Mucosa of stomach (tissue), 1 donor: Measurements from ENCODE around the gene CNIH1.
"Not testable (repeated sequence)": the region's sequence is repeated elsewhere in the genome, so short reads cannot be mapped to it uniquely, and the experiment has no call there.

Source experiments
- H3K27me3 ChIP-seq: one replicate; pipeline ENCODE4 v1.7.0; 2013; ENCODE audit warnings: mild to moderate bottlenecking, low read length; ENCODE audit not compliant: control insufficient read depth, insufficient read depth
- H3K36me3 ChIP-seq: one replicate; pipeline ENCODE4 v1.7.0; 2013; ENCODE audit warnings: low read length; ENCODE audit not compliant: control insufficient read depth, insufficient read depth
- H3K4me1 ChIP-seq: one replicate; pipeline ENCODE4 v1.7.0; 2013; ENCODE audit warnings: mild to moderate bottlenecking, low read length; ENCODE audit not compliant: control insufficient read depth, insufficient read depth
- H3K4me3 ChIP-seq: one replicate; pipeline ENCODE4 v1.7.0; 2013; ENCODE audit warnings: low read length
- H3K9ac ChIP-seq: one replicate; pipeline ENCODE4 v1.7.0; 2013; ENCODE audit warnings: mild to moderate bottlenecking, low read length, moderate library complexity
- H3K9me3 ChIP-seq: one replicate; pipeline ENCODE4 v1.7.0; 2013; ENCODE audit warnings: mild to moderate bottlenecking, low read length, moderate library complexity; ENCODE audit not compliant: control insufficient read depth
- donor health status: Pancreatic carcinoma.

The CNIH1 gene

DNA sequence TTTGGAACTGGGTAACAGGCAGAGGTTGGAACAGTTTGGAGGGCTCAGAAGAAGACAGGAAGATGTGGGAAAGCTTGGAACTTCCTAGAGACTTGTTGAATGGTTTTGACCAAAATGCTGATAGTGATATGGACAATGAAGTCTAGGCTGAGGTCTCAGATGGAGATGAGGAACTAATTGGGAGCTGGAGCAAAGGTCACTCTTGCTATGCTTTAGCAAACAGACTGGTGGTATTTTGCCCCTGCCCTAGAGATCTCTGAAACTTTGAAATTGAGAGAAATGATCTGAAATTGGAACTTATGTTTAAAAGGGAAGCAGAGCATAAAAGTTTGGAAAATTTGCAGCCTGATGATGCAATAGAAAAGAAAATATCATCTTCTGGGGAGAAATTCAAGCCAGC, 17.4 kb upstream of the CNIH1 start:
- H3K4me3 ChIP-seq = not testable (repeated sequence)

DNA sequence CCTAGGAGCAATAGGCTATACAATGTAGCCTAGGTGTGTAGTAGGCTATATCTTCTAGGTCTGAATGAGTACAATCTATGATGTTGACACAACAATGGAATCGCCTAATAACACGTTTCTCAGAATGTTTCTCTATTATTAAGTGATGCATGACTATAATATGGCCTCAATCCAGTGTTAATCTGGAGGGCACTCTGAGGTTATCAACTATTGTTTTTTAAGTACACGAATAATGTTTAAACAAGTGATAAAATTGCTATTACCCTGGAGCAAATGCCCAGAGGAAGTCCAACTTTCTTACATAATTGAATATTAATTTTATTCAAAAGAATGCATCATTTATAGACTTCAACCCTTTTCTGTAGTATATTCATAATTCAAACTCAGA, 16.4 kb upstream of the CNIH1 start:
- no peaks in the 10 kb centered on the region for H3K4me1 ChIP-seq
- H3K36me3 ChIP-seq = no peaks in the 10 kb centered on the region
- H3K27me3 ChIP-seq = peaks cover 31% of the 10 kb centered on the region
- H3K9me3 ChIP-seq = peaks cover 9% of the 10 kb centered on the region
- no peak overlapping the region for H3K9ac ChIP-seq
- H3K4me3 ChIP-seq = no peak overlapping the region

More for the DNA sequence above, 17.4 kb upstream of the CNIH1 start:
- not testable (repeated sequence) for H3K36me3 ChIP-seq, H3K4me1 ChIP-seq, H3K9ac ChIP-seq, H3K9me3 ChIP-seq
- H3K27me3 ChIP-seq = peaks cover 40% of the 10 kb centered on the region

DNA sequence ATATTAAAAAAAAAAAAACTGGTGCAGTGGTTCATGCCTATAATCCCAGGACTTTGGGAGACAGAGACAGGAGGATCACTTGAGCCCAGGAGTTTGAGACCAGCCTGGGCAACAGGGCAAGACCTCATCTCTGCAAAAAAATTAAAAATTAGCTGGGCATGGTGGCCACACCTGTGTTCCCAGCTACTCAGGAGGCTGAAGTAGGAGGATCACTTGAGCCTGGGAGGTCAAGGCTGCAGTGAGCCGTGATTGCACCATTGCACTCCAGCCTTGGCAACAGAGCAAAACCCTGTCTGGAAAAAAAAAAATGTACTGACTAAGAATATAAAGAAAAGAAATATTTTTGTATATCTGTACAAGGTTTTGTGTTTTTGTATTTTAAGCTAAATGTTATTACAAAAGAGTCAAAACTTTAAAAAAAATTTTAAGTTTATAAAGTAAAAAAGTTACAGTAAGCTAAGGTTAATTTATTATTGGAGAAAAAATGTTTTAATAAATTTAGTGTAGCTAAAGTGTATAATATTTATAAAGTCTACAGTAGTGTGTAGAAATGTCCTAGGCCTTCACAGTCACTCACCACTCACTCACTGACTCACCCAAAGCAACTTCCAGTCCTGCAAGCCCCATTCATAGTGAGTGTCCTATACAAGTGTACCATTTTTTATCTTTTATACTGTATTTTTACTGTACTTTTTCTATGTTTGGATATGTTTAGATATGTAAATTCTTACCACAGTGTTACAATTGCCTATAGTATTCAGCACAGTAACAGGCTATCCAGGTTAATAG, 15.8 kb upstream of the CNIH1 start:
- not testable (repeated sequence) for H3K36me3 ChIP-seq, H3K4me1 ChIP-seq, H3K9ac ChIP-seq, H3K4me3 ChIP-seq, H3K9me3 ChIP-seq
- H3K27me3 ChIP-seq = peaks cover 30% of the 10 kb centered on the region

DNA sequence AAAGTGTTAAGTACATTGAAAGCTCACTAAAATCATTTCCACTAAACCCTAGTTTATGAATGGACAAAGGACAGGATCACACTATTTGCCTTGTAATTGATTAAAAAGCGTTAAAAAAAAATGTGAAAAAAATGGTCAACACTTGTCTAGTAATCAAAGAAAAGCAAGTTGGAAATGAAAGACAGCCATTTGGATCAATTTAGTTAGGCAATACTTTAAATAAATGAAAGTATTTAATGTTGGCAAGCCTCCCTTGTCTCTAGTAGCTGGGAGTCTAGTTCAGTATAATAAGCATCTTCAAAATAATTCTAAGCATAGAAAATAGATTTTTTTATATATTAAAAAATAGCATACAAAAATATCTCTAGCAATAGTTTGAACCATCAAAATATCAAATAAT, 14.2 kb upstream of the CNIH1 start:
- Histone ChIP-seq H3K9ac (no peak overlapping the region), H3K4me3 (no peak overlapping the region), H3K36me3 (no peaks in the 10 kb centered on the region), H3K4me1 (no peaks in the 10 kb centered on the region), H3K9me3 (peaks cover 9% of the 10 kb centered on the region), H3K27me3 (peaks cover 30% of the 10 kb centered on the region)

DNA sequence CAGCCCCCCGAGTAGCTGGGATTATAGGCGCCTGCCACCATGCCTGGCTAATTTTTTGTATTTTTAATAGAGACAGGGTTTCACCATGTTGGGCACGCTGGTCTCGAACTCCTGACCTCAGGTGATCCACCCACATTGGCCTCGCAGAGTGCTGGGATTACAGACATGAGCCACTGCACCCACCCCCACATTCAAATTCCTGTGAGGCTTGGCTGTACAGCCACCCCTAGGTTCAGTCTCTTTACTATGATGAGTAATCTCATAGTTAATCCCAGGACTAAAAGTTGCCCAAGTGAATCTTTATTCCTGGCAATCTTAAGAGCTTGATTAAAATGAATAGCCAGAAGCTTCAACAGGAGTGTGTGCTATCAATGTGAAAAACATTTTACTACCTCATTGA, 12.8 kb upstream of the CNIH1 start:
- H3K4me3 ChIP-seq, H3K9me3 ChIP-seq, H3K4me1 ChIP-seq, H3K9ac ChIP-seq, H3K36me3 ChIP-seq: not testable (repeated sequence)
- peaks cover 26% of the 10 kb centered on the region for H3K27me3 ChIP-seq

DNA sequence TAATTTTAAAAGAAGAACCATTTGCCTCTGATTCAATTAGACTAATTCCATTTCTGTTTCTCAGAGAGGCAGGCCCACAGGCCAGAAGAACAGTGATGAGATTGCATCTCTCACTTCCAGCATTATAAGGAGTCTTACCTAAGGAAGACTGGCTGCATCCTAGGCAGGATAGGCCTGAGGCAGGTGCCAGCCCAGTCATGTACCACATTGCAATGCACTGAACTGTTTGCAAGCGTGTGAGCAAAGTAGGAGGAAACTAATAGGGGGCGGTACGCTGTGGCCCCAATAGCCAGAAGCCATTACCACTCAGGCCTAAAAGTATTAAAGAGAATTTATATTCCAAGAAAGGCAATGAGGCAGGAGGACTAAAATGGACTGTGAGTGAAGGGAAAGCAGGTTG, 12.1 kb upstream of the CNIH1 start:
- Histone ChIP-seq H3K9me3 (no peaks in the 10 kb centered on the region), H3K4me1 (no peaks in the 10 kb centered on the region), H3K9ac (no peak overlapping the region), H3K36me3 (no peaks in the 10 kb centered on the region), H3K4me3 (no peak overlapping the region), H3K27me3 (peaks cover 22% of the 10 kb centered on the region)

DNA sequence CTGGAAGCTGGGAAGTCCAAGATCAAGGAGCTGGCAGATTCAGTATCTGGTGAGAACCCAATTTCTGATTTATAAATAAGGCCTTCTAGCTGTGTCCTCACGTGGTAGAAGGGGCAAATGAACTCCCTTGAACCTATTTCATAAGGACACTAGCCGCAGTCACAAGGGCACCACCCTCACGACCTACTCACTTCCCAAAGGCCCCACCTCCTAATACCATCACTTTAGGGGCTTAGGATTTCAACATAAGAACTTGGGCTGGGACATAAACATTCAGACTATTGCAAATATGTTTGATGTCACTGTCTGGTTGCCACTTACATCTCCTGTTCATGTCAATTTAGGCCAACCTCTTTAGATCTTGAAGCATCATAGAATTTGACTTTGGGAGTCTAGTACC, 10.8 kb upstream of the CNIH1 start:
- no peaks in the 10 kb centered on the region for H3K9me3 ChIP-seq
- no peak overlapping the region for H3K4me3 ChIP-seq
- no peak overlapping the region for H3K9ac ChIP-seq
- H3K27me3 ChIP-seq = peaks cover 22% of the 10 kb centered on the region
- peaks cover 2% of the 10 kb centered on the region for H3K4me1 ChIP-seq
- H3K36me3 ChIP-seq = no peaks in the 10 kb centered on the region

DNA sequence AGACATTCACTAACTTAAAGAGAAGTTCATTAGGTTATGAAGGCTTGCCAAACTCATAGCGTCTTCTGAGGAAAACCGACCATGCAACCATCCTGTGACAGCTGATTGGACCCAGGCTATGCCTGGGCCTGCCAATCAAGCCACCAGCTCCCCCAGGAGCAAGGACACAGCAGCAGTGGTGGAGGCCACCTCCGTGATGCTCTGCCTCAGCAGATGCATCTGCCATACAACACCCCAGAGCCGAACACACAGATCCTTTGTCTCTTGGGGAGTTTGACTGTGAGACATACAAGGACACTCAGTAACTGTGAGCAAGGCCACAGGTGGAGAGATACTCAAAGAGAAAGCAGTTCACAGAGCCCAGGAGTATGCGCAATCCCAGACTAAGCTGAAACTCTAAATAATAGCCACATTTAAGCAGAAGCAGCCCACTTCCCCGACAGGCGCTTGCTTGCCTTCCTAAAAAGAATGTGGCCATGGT, 10.0 kb upstream of the CNIH1 start:
- Histone ChIP-seq H3K4me1 (peaks cover 10% of the 10 kb centered on the region), H3K9me3 (no peaks in the 10 kb centered on the region), H3K4me3 (no peak overlapping the region), H3K9ac (no peak overlapping the region), H3K27me3 (peaks cover 22% of the 10 kb centered on the region), H3K36me3 (no peaks in the 10 kb centered on the region)

DNA sequence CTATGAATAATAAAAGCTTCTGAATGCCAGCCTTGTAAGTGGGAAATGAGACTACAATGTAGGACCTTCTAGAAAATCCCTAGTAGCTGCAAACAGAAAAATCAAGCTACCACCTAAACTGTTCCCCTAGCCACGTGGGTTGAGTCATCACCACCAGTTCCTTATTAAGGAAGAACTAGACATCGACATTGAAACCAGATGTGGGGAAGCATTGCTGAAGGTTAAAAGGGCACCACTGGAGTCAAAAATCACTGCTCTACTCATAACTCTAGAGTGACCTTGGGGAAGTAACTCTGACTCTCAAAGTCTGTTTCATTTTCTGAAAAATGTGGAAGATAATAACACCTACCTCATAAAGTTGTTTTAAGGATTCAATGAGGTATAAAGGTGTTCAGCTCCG, 9.4 kb upstream of the CNIH1 start:
- Histone ChIP-seq H3K9me3 (no peaks in the 10 kb centered on the region), H3K36me3 (no peaks in the 10 kb centered on the region), H3K27me3 (peaks cover 22% of the 10 kb centered on the region), H3K4me1 (peaks cover 15% of the 10 kb centered on the region), H3K9ac (no peak overlapping the region), H3K4me3 (no peak overlapping the region)

DNA sequence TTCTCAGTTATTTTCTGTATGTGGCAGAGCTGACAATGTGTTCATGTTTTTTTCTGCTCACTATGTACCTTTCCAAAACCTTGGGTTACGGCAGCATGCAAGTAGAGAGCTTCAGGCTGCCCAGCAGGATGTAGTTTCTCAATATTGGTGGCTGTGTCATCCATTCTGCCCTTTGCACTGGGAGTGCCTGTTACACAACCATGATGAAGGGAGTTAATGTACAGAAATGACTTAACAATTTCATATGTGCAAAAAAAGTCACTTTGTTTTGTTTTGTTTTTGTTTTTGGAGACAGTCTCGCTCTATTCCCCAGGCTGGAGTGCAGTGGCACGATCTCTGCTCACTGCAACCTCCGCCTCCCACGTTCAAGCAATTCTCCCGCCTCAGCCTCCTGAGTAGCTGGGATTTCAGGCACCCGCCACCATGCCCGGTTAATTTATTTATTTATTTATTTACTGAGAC, 6.1 kb upstream of the CNIH1 start:
- Histone ChIP-seq H3K9ac (no peak overlapping the region), H3K27me3 (peaks cover 23% of the 10 kb centered on the region), H3K4me3 (no peak overlapping the region), H3K4me1 (peaks cover 15% of the 10 kb centered on the region), H3K9me3 (no peaks in the 10 kb centered on the region), H3K36me3 (no peaks in the 10 kb centered on the region)

DNA sequence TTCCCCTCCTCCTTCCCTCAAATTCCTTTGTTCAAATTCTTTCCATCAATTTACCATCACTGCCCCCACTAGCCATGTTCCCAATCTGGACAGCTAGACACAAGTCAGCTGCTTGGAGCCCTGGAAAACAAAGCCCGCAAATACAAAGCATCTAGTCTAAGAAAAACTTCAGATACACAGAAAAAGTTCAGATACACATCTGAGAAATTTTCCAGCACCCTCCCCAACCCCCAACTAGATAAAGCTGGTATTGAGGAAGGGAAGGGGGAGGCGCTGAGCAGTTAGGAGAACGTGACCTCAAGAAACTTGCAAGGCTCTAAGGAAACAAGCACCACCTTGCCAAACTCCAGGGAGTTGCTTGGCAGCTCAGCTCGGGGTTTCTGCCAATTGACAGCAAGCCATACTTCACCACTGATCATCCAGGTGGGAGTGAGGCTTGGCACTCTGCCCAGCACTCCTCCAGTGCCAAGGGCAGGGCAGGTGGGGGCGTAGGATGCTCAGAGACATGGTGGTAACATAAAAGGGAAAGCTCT, 5.1 kb upstream of the CNIH1 start:
- Histone ChIP-seq H3K4me3 (no peak overlapping the region), H3K36me3 (no peaks in the 10 kb centered on the region), H3K4me1 (peaks cover 19% of the 10 kb centered on the region), H3K9me3 (no peaks in the 10 kb centered on the region), H3K9ac (no peak overlapping the region), H3K27me3 (peaks cover 23% of the 10 kb centered on the region)

DNA sequence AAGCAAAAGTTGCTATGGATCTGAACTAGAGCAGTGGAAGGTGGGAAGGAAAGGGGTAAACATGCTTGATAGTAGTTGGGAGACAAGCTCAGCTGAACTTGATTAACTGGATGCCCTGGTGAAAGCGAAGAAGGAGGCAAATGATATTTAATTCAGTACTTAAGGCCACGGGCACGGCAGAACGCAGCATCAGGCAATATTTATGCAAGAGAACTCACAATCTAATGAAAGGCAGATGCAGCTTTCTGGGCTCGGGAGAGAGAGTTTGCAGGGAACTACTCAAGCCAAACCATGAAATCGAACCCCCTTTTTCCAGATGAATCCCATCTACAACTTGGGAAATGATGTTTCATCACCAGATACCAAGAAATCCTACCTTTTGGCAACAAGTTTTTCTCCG, 3.5 kb upstream of the CNIH1 start:
- no peak overlapping the region for H3K4me3 ChIP-seq
- H3K4me1 ChIP-seq = peaks cover 27% of the 10 kb centered on the region

More for the DNA sequence above, 3.5 kb upstream of the CNIH1 start:
- H3K9me3 ChIP-seq = no peaks in the 10 kb centered on the region
- H3K36me3 ChIP-seq = no peaks in the 10 kb centered on the region
- H3K27me3 ChIP-seq = peaks cover 10% of the 10 kb centered on the region
- H3K9ac ChIP-seq = no peak overlapping the region
